Dendritic cell treated with granulocyte-macrophage colony-stimulating factor and Interleukin-4, amounts not matched to agents 40 ng/mL and 50 ng/mL, for 4 days (primary cell): Measurements from ENCODE around the gene SLC13A2.

Experiments
- H3K27ac Mint-ChIP-seq: one replicate; pipeline ENCODE4 v1.8.0; 2022; ENCODE audit warnings: mild to moderate bottlenecking, mixed read lengths
- H3K27me3 Mint-ChIP-seq: one replicate; pipeline ENCODE4 v1.8.0; 2022; ENCODE audit warnings: mild to moderate bottlenecking, mixed read lengths
- H3K36me3 Mint-ChIP-seq: one replicate; pipeline ENCODE4 v1.8.0; 2022; ENCODE audit warnings: low read depth, mixed read lengths
- H3K4me1 Mint-ChIP-seq: one replicate; pipeline ENCODE4 v1.8.0; 2022; ENCODE audit warnings: low read depth, mixed read lengths
- H3K4me3 Mint-ChIP-seq: one replicate; pipeline ENCODE4 v1.8.0; 2022; ENCODE audit warnings: mild to moderate bottlenecking, moderate library complexity, mixed read lengths
- H3K9me3 Mint-ChIP-seq: one replicate; pipeline ENCODE4 v1.8.0; 2022; ENCODE audit warnings: mixed read lengths
- intact Hi-C: fragments of 100-400 bp; cut with micrococcal nuclease; formaldehyde crosslinking; loops from one replicate; pipeline ENCODE4 v1.15.0; 2022

Gene SLC13A2

GRCh38 chr17:28534740-28535375 is 61.4 kb downstream of the SLC13A2 start:
- peaks cover 22% of the 10 kb centered on the region for H3K27me3 Mint-ChIP-seq
- no peaks in the 10 kb centered on the region for H3K9me3 Mint-ChIP-seq
- intact Hi-C loops, result no loop called here
- peaks cover 5% of the 10 kb centered on the region for H3K4me1 Mint-ChIP-seq
- H3K4me3 Mint-ChIP-seq, result no peak overlapping the region
- no peak overlapping the region for H3K27ac Mint-ChIP-seq
- no peaks in the 10 kb centered on the region for H3K36me3 Mint-ChIP-seq

- Mint-ChIP-seq H3K27ac (no peak overlapping the region), H3K36me3 (no peaks in the 10 kb centered on the region), H3K4me3 (no peak overlapping the region), H3K4me1 (peaks cover 5% of the 10 kb centered on the region), H3K9me3 (no peaks in the 10 kb centered on the region), H3K27me3 (peaks cover 11% of the 10 kb centered on the region)
- intact Hi-C loops, result no loop called here
Measured at GRCh38 chr17:28536532-28537218, 63.2 kb downstream of the SLC13A2 start.

GRCh38 chr17:28537219-28537610 is 63.8 kb downstream of the SLC13A2 start:
- Mint-ChIP-seq H3K27ac (no peak overlapping the region), H3K27me3 (peaks cover 10% of the 10 kb centered on the region), H3K36me3 (no peaks in the 10 kb centered on the region), H3K4me1 (peaks cover 5% of the 10 kb centered on the region), H3K4me3 (no peak overlapping the region), H3K9me3 (no peaks in the 10 kb centered on the region)
- intact Hi-C loops, result no loop called here

- H3K4me1 Mint-ChIP-seq, result no peaks in the 10 kb centered on the region
- peaks cover 10% of the 10 kb centered on the region for H3K27me3 Mint-ChIP-seq
- intact Hi-C loops, result no loop called here
- no peak overlapping the region for H3K27ac Mint-ChIP-seq
- no peaks in the 10 kb centered on the region for H3K36me3 Mint-ChIP-seq
- H3K4me3 Mint-ChIP-seq, result no peak overlapping the region
- no peaks in the 10 kb centered on the region for H3K9me3 Mint-ChIP-seq
Measured at GRCh38 chr17:28538296-28538895, 65.0 kb downstream of the SLC13A2 start.

GRCh38 chr17:28540231-28540630 is 66.8 kb downstream of the SLC13A2 start:
- Mint-ChIP-seq H3K4me3 (no peak overlapping the region), H3K27ac (no peak overlapping the region), H3K4me1 (no peaks in the 10 kb centered on the region)

GRCh38 chr17:28541439-28541838 is 68.0 kb downstream of the SLC13A2 start:
- Mint-ChIP-seq H3K27me3 (peaks cover 7% of the 10 kb centered on the region), H3K27ac (no peak overlapping the region), H3K9me3 (no peaks in the 10 kb centered on the region), H3K36me3 (peaks cover 12% of the 10 kb centered on the region), H3K4me3 (no peak overlapping the region), H3K4me1 (peaks cover 11% of the 10 kb centered on the region)
- intact Hi-C loops, result loop anchor here (10.0 kb wide), 1 partner anchor 157 kb away; no protein-coding TSS in a partner anchor

More at GRCh38 chr17:28540231-28540630, 66.8 kb downstream of the SLC13A2 start:
- Mint-ChIP-seq H3K36me3 (no peaks in the 10 kb centered on the region), H3K27me3 (peaks cover 7% of the 10 kb centered on the region), H3K9me3 (no peaks in the 10 kb centered on the region)
- intact Hi-C loops, result loop anchor here (1.0 to 10.0 kb wide), 2 partner anchors 46 to 155 kb away; no protein-coding TSS in a partner anchor

GRCh38 chr17:28544402-28545140 is 71.1 kb downstream of the SLC13A2 start:
- no peak overlapping the region for H3K4me3 Mint-ChIP-seq
- no peaks in the 10 kb centered on the region for H3K9me3 Mint-ChIP-seq
- intact Hi-C loops, result loop anchor here (10.0 kb wide), 1 partner anchor 160 kb away; no protein-coding TSS in a partner anchor
- H3K27ac Mint-ChIP-seq, result no peak overlapping the region
- no peaks in the 10 kb centered on the region for H3K27me3 Mint-ChIP-seq
- peaks cover 42% of the 10 kb centered on the region for H3K4me1 Mint-ChIP-seq
- peaks cover 33% of the 10 kb centered on the region for H3K36me3 Mint-ChIP-seq

- H3K9me3 Mint-ChIP-seq, result no peaks in the 10 kb centered on the region
- no peaks in the 10 kb centered on the region for H3K27me3 Mint-ChIP-seq
- H3K4me1 Mint-ChIP-seq, result peaks cover 48% of the 10 kb centered on the region
- H3K4me3 Mint-ChIP-seq, result no peak overlapping the region
- intact Hi-C loops, result loop anchor here (10.0 kb wide), 1 partner anchor 160 kb away; no protein-coding TSS in a partner anchor
- H3K27ac Mint-ChIP-seq, result no peak overlapping the region
- H3K36me3 Mint-ChIP-seq, result peaks cover 33% of the 10 kb centered on the region
Measured at GRCh38 chr17:28545141-28545503, 71.7 kb downstream of the SLC13A2 start.

- Mint-ChIP-seq H3K9me3 (no peaks in the 10 kb centered on the region), H3K27ac (peak overlapping the region; percentile 81), H3K4me1 (peaks cover 55% of the 10 kb centered on the region), H3K36me3 (peaks cover 33% of the 10 kb centered on the region), H3K27me3 (no peaks in the 10 kb centered on the region), H3K4me3 (no peak overlapping the region)
- intact Hi-C loops, result loop anchor here (10.0 kb wide), 1 partner anchor 161 kb away; no protein-coding TSS in a partner anchor
Measured at GRCh38 chr17:28545787-28546415, 72.5 kb downstream of the SLC13A2 start.

GRCh38 chr17:28547096-28547622 is 73.7 kb downstream of the SLC13A2 start:
- no peaks in the 10 kb centered on the region for H3K9me3 Mint-ChIP-seq
- no peaks in the 10 kb centered on the region for H3K27me3 Mint-ChIP-seq
- H3K4me3 Mint-ChIP-seq, result peak overlapping the region; percentile 61
- intact Hi-C loops, result loop anchor here (10.0 kb wide), 1 partner anchor 162 kb away; no protein-coding TSS in a partner anchor
- peaks cover 67% of the 10 kb centered on the region for H3K4me1 Mint-ChIP-seq
- peak overlapping the region; percentile 81 for H3K27ac Mint-ChIP-seq
- H3K36me3 Mint-ChIP-seq, result peaks cover 39% of the 10 kb centered on the region
